HG03521 (cell line): Measurements from ENCODE around the gene CAPG.
A peak's percentile ranks its signal among the peaks of the same experiment; 100 is the strongest.
"Not testable (repeated sequence)": the region's sequence is repeated elsewhere in the genome, so short reads cannot be mapped to it uniquely, and the experiment has no call there.

Source experiments
- ATAC-seq: cut with Tn5 transposase; IDR thresholded peaks from one replicate; pipeline ENCODE4 v1.9.1; 2021; ENCODE audit warnings: mild to moderate bottlenecking, moderate library complexity; ENCODE audit not compliant: unreplicated experiment

CAPG gene

GRCh38 chr2:85409845-85410583 lies at the start of gene CAPG:
Gene CAPG (minus strand): TSS chr2:85410366. CDS start chr2:85402145, 8,221 bp downstream.
- ATAC-seq = peak; percentile 45

- no peak for ATAC-seq
These were observed 49.6 kb upstream of the CAPG start for GRCh38 chr2:85459771-85460170.

- no peak for ATAC-seq
These were observed 48.7 kb upstream of the CAPG start for GRCh38 chr2:85458601-85459563.

GRCh38 chr2:85457877-85458316 lies 47.7 kb upstream of the CAPG start:
- ATAC-seq = no peak

GRCh38 chr2:85457043-85457442 lies 46.9 kb upstream of the CAPG start:
- ATAC-seq = no peak

GRCh38 chr2:85455552-85456090 lies 45.5 kb upstream of the CAPG start:
- ATAC-seq = no peak

GRCh38 chr2:85453571-85453970 lies 43.4 kb upstream of the CAPG start:
- no peak for ATAC-seq

- ATAC-seq = no peak
These were observed 42.1 kb upstream of the CAPG start for GRCh38 chr2:85452237-85452636.

GRCh38 chr2:85449214-85449588 lies 39.0 kb upstream of the CAPG start:
- ATAC-seq = no peak

- ATAC-seq = no peak
These were observed 38.5 kb upstream of the CAPG start for GRCh38 chr2:85448461-85449213.

GRCh38 chr2:85447222-85447585 lies 37.0 kb upstream of the CAPG start:
- ATAC-seq = no peak

GRCh38 chr2:85446296-85447221 lies 36.4 kb upstream of the CAPG start:
- no peak for ATAC-seq

- no peak for ATAC-seq
These were observed 35.4 kb upstream of the CAPG start for GRCh38 chr2:85445316-85446295.

GRCh38 chr2:85444629-85445172 lies 34.5 kb upstream of the CAPG start:
- no peak for ATAC-seq

- ATAC-seq = no peak
These were observed 31.7 kb upstream of the CAPG start for GRCh38 chr2:85441864-85442263.

- no peak for ATAC-seq
These were observed 30.6 kb upstream of the CAPG start for GRCh38 chr2:85440729-85441128.

- no peak for ATAC-seq
These were observed 29.8 kb upstream of the CAPG start for GRCh38 chr2:85439986-85440385.

GRCh38 chr2:85439569-85439968 lies 29.4 kb upstream of the CAPG start:
- not testable (repeated sequence) for ATAC-seq
